GM12878 (cell line): ENCODE measurements around the gene PLEKHG4B. TPM values are rescaled to one million over a fixed set of nuclear protein-coding genes. Genes with fewer than 3 reads are reported as not detected.
"Not testable (repeated sequence)": the region's sequence is repeated elsewhere in the genome, so short reads cannot be mapped to it uniquely, and the experiment has no call there.

Source experiments
- ATAC-seq: fragments of 200-7000 bp; cut with Tn5 transposase; 3 replicates; pipeline ENCODE4 v1.9.1; 2020; ENCODE audit warnings: mild to moderate bottlenecking, moderate library complexity
- BruUV-seq: library from RNA; stranded (reverse); fragments of 400-500 nt; replicated peaks from 2 replicates; lab custom pipeline; 2021; lab: Mats Ljungman, UMichigan
- CTCF ChIA-PET: fragments of 300-600 bp; sonication (Branson Sonifier 250); formaldehyde crosslinking; extraction: SDS; loops from one replicate; lab custom pipeline; 2021; ENCODE audit warnings: inconsistent platforms; lab: Yijun Ruan, JAX
- POLR2A ChIA-PET: fragments of 350-600 bp; formaldehyde crosslinking; extraction: SDS; loops from one replicate; lab custom pipeline; 2021; ENCODE audit warnings: inconsistent platforms; lab: Charles Lee
- RAD21 ChIA-PET: fragments of 300-600 bp; sonication (Branson Sonifier 250); formaldehyde crosslinking; loops from one replicate; lab custom pipeline; 2023; ENCODE audit warnings: antibody characterized with exemption; ENCODE audit not compliant: unreplicated experiment; lab: Charles Lee
- SMC1A ChIA-PET: fragments of 300-600 bp; sonication (Branson Sonifier 250); formaldehyde crosslinking; loops from one replicate; lab custom pipeline; 2023; ENCODE audit not compliant: unreplicated experiment, uncharacterized antibody; lab: Charles Lee
- DNase-seq: peaks from one replicate; pipeline ENCODE4 v3.0.0-alpha.2; 2011; ENCODE audit warnings: low read depth, low spot score
- FAIRE-seq: peaks from 3 replicates; lab custom pipeline; 2011; peaks lifted over from hg19 to GRCh38; lab: Jason Lieb, UNC
- H2AFZ ChIP-seq: 2 replicates; pipeline ENCODE4 v1.6.0; 2011; ENCODE audit warnings: low read depth, low read length, control low read depth; ENCODE audit not compliant: control insufficient read depth
- H3K27ac ChIP-seq: 2 replicates; pipeline ENCODE4 v1.5.1; 2011; ENCODE audit warnings: control low read depth; ENCODE audit not compliant: control insufficient read depth, insufficient read depth
- H3K27me3 ChIP-seq, 2 experiments: replicated peaks in 1 of 2; 2 replicates each; pipeline versions ENCODE4 v1.6.0 to v1.6.1; 2011; ENCODE audit warnings: low read length in 1 of 2; ENCODE audit not compliant: control insufficient read depth in 2 of 2, insufficient read depth in 2 of 2
- H3K36me3 ChIP-seq, 2 experiments: 2 replicates each; pipeline ENCODE4 v1.5.1; 2011; ENCODE audit warnings: low read length in 1 of 2; ENCODE audit not compliant: control insufficient read depth in 2 of 2, insufficient read depth in 2 of 2
- H3K4me1 ChIP-seq: 2 replicates; pipeline ENCODE4 v1.6.1; 2011; ENCODE audit warnings: mild to moderate bottlenecking, low read length, moderate library complexity, mixed read lengths; ENCODE audit not compliant: control insufficient read depth, insufficient read depth
- H3K4me2 ChIP-seq: 2 replicates; pipeline ENCODE4 v1.6.0; 2011; ENCODE audit warnings: control low read depth; ENCODE audit not compliant: control insufficient read depth, insufficient read depth
- H3K4me3 ChIP-seq: fragments of 200-600 bp; sonication (generic); 2 replicates; pipeline ENCODE4 v1.5.1; 2016
- H3K79me2 ChIP-seq: 2 replicates; pipeline ENCODE4 v1.6.0; 2011; ENCODE audit warnings: low read length; ENCODE audit not compliant: control insufficient read depth, insufficient read depth
- H3K9ac ChIP-seq: 2 replicates; pipeline ENCODE4 v1.8.0; 2011; ENCODE audit warnings: low read length, control low read depth, mixed read lengths; ENCODE audit not compliant: control insufficient read depth, insufficient read depth
- H3K9me3 ChIP-seq: replicated peaks from 3 replicates; pipeline ENCODE4 v1.5.1; 2011; ENCODE audit warnings: mild to moderate bottlenecking, low read length; ENCODE audit not compliant: control insufficient read depth, insufficient read depth
- H4K20me1 ChIP-seq: 2 replicates; pipeline ENCODE4 v1.6.0; 2011; ENCODE audit not compliant: control insufficient read depth, insufficient read depth
- NR2C1 ChIP-seq: fragments of 450-650 bp; IDR thresholded peaks from 2 replicates; pipeline ENCODE4 v1.6.1; 2017; ENCODE audit warnings: antibody characterized with exemption, mild to moderate bottlenecking, moderate library complexity
- PRDM15 ChIP-seq: fragments of 450-650 bp; formaldehyde crosslinking; IDR thresholded peaks from 2 replicates; pipeline ENCODE4 v1.4.0; 2020; ENCODE audit warnings: mild to moderate bottlenecking, moderate library complexity
- WGBS: methylation state at CpG from one replicate; pipeline ENCODE4 v1.1.6; 2016; ENCODE audit warnings: low lambda C conversion rate; ENCODE audit not compliant: insufficient replicate concordance, insufficient coverage; ENCODE audit errors: missing lambda C conversion rate; 5-methylcytosine and 5-hydroxymethylcytosine counted together
- in situ Hi-C: fragments of 300-500 bp; cut with MboI; formaldehyde crosslinking; loops from 9 replicates; pipeline ENCODE4 v1.14.3; 2018; ENCODE audit warnings: mixed read lengths
- intact Hi-C: fragments of 100-400 bp; cut with micrococcal nuclease; formaldehyde crosslinking; loops from one replicate; pipeline ENCODE4 v1.14.2; 2022; ENCODE audit not compliant: unreplicated experiment
- polyA plus RNA-seq, 11 experiments: library from polyadenylated mRNA; depleted of rRNA in 4 of 11; unstranded in 6 of 11; stranded (reverse) in 5 of 11; fragments of >200 nt; fragmentation: Nextera tagmentation in 4 of 11; fragmentation: Illumina TruSeq in 1 of 11; extraction: Ambion mirVana in 4 of 11; extraction: Trizol in 1 of 11; gene quantifications; 1 replicate in 1 of 11; 2 replicates in 10 of 11; pipeline versions ENCODE4 v1.2.1 to v1.2.3, GENCODE V29; 2011 to 2016; ENCODE audit warnings: inconsistent platforms in 2 of 11, missing spikeins in 2 of 11, low read depth in 1 of 11
- total RNA-seq, 4 experiments: library from RNA; depleted of rRNA in 3 of 4; stranded (reverse); fragments of >200 nt in 3 of 4; fragmentation: Illumina TruSeq in 1 of 4; extraction: Trizol in 1 of 4; gene quantifications; 2 replicates each; pipeline versions ENCODE4 v1.2.1 to v1.2.3, GENCODE V29; 2013 to 2021

The PLEKHG4B gene
- total and polyA plus RNA-seq, 10 of the 15 experiments (the other 5 are each of a cell fraction or from before 2014, with no cell fraction given), result under 0.01 to 0.05 (median 0.01) TPM; not detected in 6

GRCh38 chr5:48192-48591 lies 43.8 kb upstream of the PLEKHG4B start:
- no peak overlapping the region for H3K4me2 ChIP-seq
- no peak for TF ChIP-seq PRDM15 (CRISPR knock-in tag)
- SMC1A ChIA-PET, result no interaction called here
- WGBS, result 26% methylated on average over 2 of the region's 2 CpGs
- ATAC-seq (no peak), FAIRE-seq (no peak), DNase-seq (no peak)
- BruUV-seq, result no TSS peak
- H3K36me3 ChIP-seq, result no peaks in the 10 kb centered on the region
- no peaks in the 10 kb centered on the region for H3K79me2 ChIP-seq
- in situ Hi-C loops (no loop called here), intact Hi-C loops (no loop called here)
- no peak overlapping the region for H2AFZ ChIP-seq
- RAD21 ChIA-PET, result no interaction called here
- H3K4me1 ChIP-seq, result no peaks in the 10 kb centered on the region
- no peaks in the 10 kb centered on the region; a peak in 1 of 4 replicates for H3K27me3 ChIP-seq
- POLR2A ChIA-PET, result no interaction called here
- H3K9ac ChIP-seq, result no peak overlapping the region
- H4K20me1 ChIP-seq, result no peaks in the 10 kb centered on the region
- no peak overlapping the region for H3K27ac ChIP-seq
- CTCF ChIA-PET, result no interaction called here
- H3K9me3 ChIP-seq, result no peaks in the 10 kb centered on the region; the same call in 2 of the 3 replicates
- no peak overlapping the region for H3K4me3 ChIP-seq

GRCh38 chr5:49530-49929 lies 42.4 kb upstream of the PLEKHG4B start:
- H3K79me2 ChIP-seq, H3K27ac ChIP-seq, ATAC-seq, H3K27me3 ChIP-seq, H3K9ac ChIP-seq, H3K9me3 ChIP-seq, DNase-seq, H3K4me1 ChIP-seq, FAIRE-seq, in situ Hi-C loops, intact Hi-C loops, H3K4me3 ChIP-seq, H3K36me3 ChIP-seq, H3K4me2 ChIP-seq, POLR2A ChIA-PET, BruUV-seq: not testable (repeated sequence)
- 0 out of 2 replicates have a peak, but pooled peaks have one; percentile 14 for TF ChIP-seq NR2C1
- TF ChIP-seq, all 136 proteins: peak for 1; not testable (repeated sequence) for 135
- SMC1A ChIA-PET, H2AFZ ChIP-seq, H4K20me1 ChIP-seq, CTCF ChIA-PET, RAD21 ChIA-PET: not testable (repeated sequence)
- WGBS, result 30% methylated on average over 2 of the region's 5 CpGs
